Inferior parietal cortex (tissue), 1 donor: ENCODE measurements around the gene FDX1.

ENCODE experiments used
- DNase-seq: peaks from one replicate; pipeline ENCODE4 v3.0.0-alpha.2; 2016; ENCODE audit errors: extremely low spot score

FDX1 gene

GRCh38 chr11:110508786-110509185 is 79.0 kb downstream of the FDX1 start:
- no peak for DNase-seq

DNA sequence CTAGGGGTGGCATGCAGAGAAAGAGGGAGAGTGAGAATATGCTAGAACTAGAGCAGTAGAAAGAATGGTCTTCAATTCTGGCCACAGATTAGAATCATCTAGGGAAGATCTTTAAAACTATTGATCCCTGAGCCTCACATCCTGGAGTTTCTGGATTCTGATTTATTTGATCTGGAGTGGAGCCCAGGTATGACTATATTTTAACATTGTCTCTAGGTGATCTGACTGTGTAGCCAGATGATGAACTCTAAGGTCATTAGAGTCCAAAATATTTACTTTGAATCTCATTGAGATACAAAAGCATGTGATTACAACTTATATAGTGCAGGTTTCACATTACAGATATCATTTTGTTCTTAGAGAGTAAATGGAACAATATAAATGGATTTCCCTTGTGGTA is 79.7 kb downstream of the FDX1 start:
- DNase-seq, result no peak

GRCh38 chr11:110512026-110512425 is 82.3 kb downstream of the FDX1 start:
- no peak for DNase-seq

GRCh38 chr11:110513259-110513801 is 83.6 kb downstream of the FDX1 start:
- DNase-seq, result no peak

DNA sequence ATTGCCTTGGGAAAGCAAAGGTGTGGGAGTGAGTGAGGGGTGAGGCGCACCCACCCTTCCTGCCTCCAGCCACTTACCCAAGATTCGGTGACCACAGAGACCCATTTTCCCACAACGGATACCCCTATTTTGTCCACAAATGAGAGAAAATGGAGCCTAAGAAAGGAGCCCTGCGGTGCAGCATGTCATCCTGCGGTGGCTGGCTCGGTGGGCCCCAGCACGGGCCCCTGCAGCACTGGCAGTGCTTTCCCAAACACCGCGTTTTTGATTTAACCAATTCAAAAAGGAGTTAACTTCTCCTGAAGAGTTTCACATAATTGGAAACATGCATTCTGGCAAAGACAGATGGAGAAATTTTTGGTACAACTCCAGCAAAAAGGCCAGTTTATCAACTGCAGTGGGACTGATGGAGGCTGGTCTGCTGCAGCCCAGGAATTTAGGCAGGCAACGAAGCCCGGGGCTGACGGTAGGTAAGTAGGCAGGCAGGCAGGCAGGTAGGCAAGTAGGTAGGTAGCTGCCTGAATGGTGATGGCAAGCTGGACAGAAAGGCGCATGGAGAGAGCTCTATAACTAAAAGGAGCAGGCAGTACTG is 84.2 kb downstream of the FDX1 start:
- DNase-seq, result no peak
